Fibroblast of lung (primary cell): ENCODE data around the gene MICOS13.
"Not testable (repeated sequence)": the region's sequence is repeated elsewhere in the genome, so short reads cannot be mapped to it uniquely, and the experiment has no call there.

Experiments used
- EZH2 ChIP-seq: IDR thresholded peaks from 2 replicates; pipeline ENCODE4 v1.5.1; 2012; ENCODE audit warnings: low read length, control low read depth, mild to moderate bottlenecking; ENCODE audit errors: missing control alignments
- TF ChIP-seq, protein P1 (sequence below), 2 donors: IDR thresholded peaks in 1 of 2; conservative IDR thresholded peaks in 1 of 2; 1 replicate in 1 of 2; 2 replicates in 1 of 2; pipeline ENCODE4 v1.5.1; 2011 to 2012; ENCODE audit warnings: low read length in 2 of 2, control low read depth in 1 of 2, inconsistent platforms in 1 of 2, low read depth in 1 of 2, mild to moderate bottlenecking in 1 of 2

- TF ChIP-seq, protein P1, sequence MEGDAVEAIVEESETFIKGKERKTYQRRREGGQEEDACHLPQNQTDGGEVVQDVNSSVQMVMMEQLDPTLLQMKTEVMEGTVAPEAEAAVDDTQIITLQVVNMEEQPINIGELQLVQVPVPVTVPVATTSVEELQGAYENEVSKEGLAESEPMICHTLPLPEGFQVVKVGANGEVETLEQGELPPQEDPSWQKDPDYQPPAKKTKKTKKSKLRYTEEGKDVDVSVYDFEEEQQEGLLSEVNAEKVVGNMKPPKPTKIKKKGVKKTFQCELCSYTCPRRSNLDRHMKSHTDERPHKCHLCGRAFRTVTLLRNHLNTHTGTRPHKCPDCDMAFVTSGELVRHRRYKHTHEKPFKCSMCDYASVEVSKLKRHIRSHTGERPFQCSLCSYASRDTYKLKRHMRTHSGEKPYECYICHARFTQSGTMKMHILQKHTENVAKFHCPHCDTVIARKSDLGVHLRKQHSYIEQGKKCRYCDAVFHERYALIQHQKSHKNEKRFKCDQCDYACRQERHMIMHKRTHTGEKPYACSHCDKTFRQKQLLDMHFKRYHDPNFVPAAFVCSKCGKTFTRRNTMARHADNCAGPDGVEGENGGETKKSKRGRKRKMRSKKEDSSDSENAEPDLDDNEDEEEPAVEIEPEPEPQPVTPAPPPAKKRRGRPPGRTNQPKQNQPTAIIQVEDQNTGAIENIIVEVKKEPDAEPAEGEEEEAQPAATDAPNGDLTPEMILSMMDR (conservative IDR thresholded peaks at IDR 0.05 in 1 of 2, IDR thresholded peaks at IDR 0.05 in 1 of 2; ENCODE audit: low read depth in 1 of 2, low read length in 2 of 2) = not testable (repeated sequence)
- TF ChIP-seq EZH2 = not testable (repeated sequence)
Measured at GRCh38 chr19:5702053-5702410, 21.7 kb upstream of the MICOS13 start.
